Panc1 (cell line): ENCODE results near the gene TNFRSF21. TPM values are rescaled to one million over a fixed set of nuclear protein-coding genes. Genes with fewer than 3 reads are reported as not detected.

ENCODE experiments used
- ATAC-seq: fragments of 200-7000 bp; cut with Tn5 transposase; 2 replicates; pipeline ENCODE4 v1.9.1; 2020; ENCODE audit warnings: mild to moderate bottlenecking, moderate library complexity
- BruUV-seq: library from RNA; stranded (reverse); fragments of 400-500 nt; replicated peaks from 2 replicates; lab custom pipeline; 2021; lab: Mats Ljungman, UMichigan
- CTCF ChIA-PET: fragments of 300-600 bp; sonication (Branson Sonifier 250); formaldehyde crosslinking; loops from one replicate; lab custom pipeline; 2022; ENCODE audit warnings: antibody characterized with exemption; lab: Charles Lee
- POLR2A ChIA-PET: fragments of 300-600 bp; sonication (Branson Sonifier 250); formaldehyde crosslinking; loops from one replicate; lab custom pipeline; 2022; ENCODE audit warnings: antibody characterized with exemption; lab: Charles Lee
- DNase-seq: peaks from one replicate; pipeline ENCODE4 v3.0.0-alpha.2; 2010; ENCODE audit warnings: low read depth, low spot score
- H3K27ac ChIP-seq: 2 replicates; pipeline ENCODE4 v1.5.1; 2011; ENCODE audit warnings: mild to moderate bottlenecking, low read length, inconsistent platforms
- H3K27me3 ChIP-seq: fragments of 200-500 bp; sonication (Bioruptor generic); 2 replicates; pipeline ENCODE4 v1.6.0; 2014; ENCODE audit warnings: low read length, inconsistent platforms; ENCODE audit not compliant: control insufficient read depth, insufficient read depth
- H3K36me3 ChIP-seq: fragments of 200-500 bp; sonication (Bioruptor generic); 2 replicates; pipeline ENCODE4 v1.5.1; 2014; ENCODE audit warnings: inconsistent platforms, mild to moderate bottlenecking, low read length, moderate library complexity; ENCODE audit not compliant: control insufficient read depth, insufficient read depth
- H3K4me1 ChIP-seq: 2 replicates; pipeline ENCODE4 v1.5.1; 2011; ENCODE audit warnings: inconsistent platforms, mild to moderate bottlenecking, low read length, moderate library complexity; ENCODE audit not compliant: control insufficient read depth, insufficient read depth
- H3K4me3 ChIP-seq, 2 experiments: 2 replicates each; pipeline ENCODE4 v1.5.1; 2011 to 2012; ENCODE audit warnings: low read depth in 2 of 2, low read length in 2 of 2, mild to moderate bottlenecking in 2 of 2, inconsistent platforms in 1 of 2, moderate library complexity in 1 of 2
- H3K9me3 ChIP-seq: fragments of 200-500 bp; sonication (Bioruptor generic); 2 replicates; pipeline ENCODE4 v1.5.1; 2014; ENCODE audit warnings: low read depth, mild to moderate bottlenecking, inconsistent platforms, low read length, moderate library complexity; ENCODE audit not compliant: control insufficient read depth, insufficient read depth
- CTCF ChIP-seq: fragments of 450-650 bp; IDR thresholded peaks from 2 replicates; pipeline ENCODE4 v1.5.1; 2017; ENCODE audit warnings: mild to moderate bottlenecking
- POLR2AphosphoS5 ChIP-seq: IDR thresholded peaks from 2 replicates; pipeline ENCODE4 v1.6.1; 2012; ENCODE audit warnings: mild to moderate bottlenecking, low read depth, low read length, moderate library complexity
- REST ChIP-seq, 2 experiments: IDR thresholded peaks; 2 replicates each; pipeline ENCODE4 v1.6.1; 2011 to 2012; ENCODE audit warnings: low read depth in 2 of 2, control low read depth in 1 of 2, low read length in 1 of 2, mild to moderate bottlenecking in 1 of 2, moderate library complexity in 1 of 2; ENCODE audit not compliant: insufficient read depth in 1 of 2
- SIN3A ChIP-seq: IDR thresholded peaks from 2 replicates; pipeline ENCODE4 v1.6.1; 2012; ENCODE audit warnings: low read depth, mild to moderate bottlenecking, low read length, moderate library complexity, borderline replicate concordance; ENCODE audit not compliant: insufficient read depth
- TCF7L2 ChIP-seq: IDR thresholded peaks from 2 replicates; pipeline ENCODE4 v1.6.1; 2011; ENCODE audit warnings: mild to moderate bottlenecking, low read depth, low read length, inconsistent platforms
- in situ Hi-C: cut with HindIII; loops from 2 replicates; pipeline ENCODE4 v1.10.0; 2016; ENCODE audit warnings: low sequenced_read_pairs, low pct_unique_long_range_greater_than_20kb
- intact Hi-C: fragments of 100-400 bp; cut with micrococcal nuclease; formaldehyde crosslinking; loops from one replicate; pipeline ENCODE4 v1.10.0; 2022; ENCODE audit not compliant: unreplicated experiment
- total RNA-seq: library from RNA; stranded (reverse); gene quantifications from one replicate; pipeline ENCODE4 v1.2.1, GENCODE V29; 2021; ENCODE audit not compliant: unreplicated experiment

TNFRSF21 gene
- total RNA-seq, 1 experiment from 2014 or later = 76.0 TPM

- ATAC-seq (no peak), DNase-seq (no peak)
- Histone ChIP-seq H3K27me3 (no peaks in the 10 kb centered on the region; the same call in 1 of the 2 replicates), H3K4me3 (no peak overlapping the region), H3K4me1 (no peaks in the 10 kb centered on the region), H3K9me3 (no peaks in the 10 kb centered on the region), H3K27ac (no peak overlapping the region), H3K36me3 (no peaks in the 10 kb centered on the region)
- ChIA-PET CTCF (no interaction called here), POLR2A (no interaction called here)
- in situ Hi-C loops = no loop called here
- intact Hi-C loops = no loop called here
- TF ChIP-seq CTCF (no peak), POLR2AphosphoS5 (no peak), TCF7L2 (no peak), REST (IDR thresholded peaks at IDR 0.05; ENCODE audit: insufficient read depth in 1 of 2, low read depth in 2 of 2, low read length in 1 of 2) (no peak), SIN3A (no peak)
- BruUV-seq = no TSS peak
These were observed 48.1 kb upstream of the TNFRSF21 start for GRCh38 chr6:47357827-47358226.

GRCh38 chr6:47355496-47355895 lies 45.8 kb upstream of the TNFRSF21 start:
- CTCF ChIA-PET = no interaction called here
- TF ChIP-seq SIN3A (no peak), REST (IDR thresholded peaks at IDR 0.05; ENCODE audit: insufficient read depth in 1 of 2, low read depth in 2 of 2, low read length in 1 of 2) (no peak), TCF7L2 (no peak), CTCF (no peak), POLR2AphosphoS5 (no peak)
- Histone ChIP-seq H3K27ac (no peak overlapping the region), H3K9me3 (no peaks in the 10 kb centered on the region), H3K27me3 (no peaks in the 10 kb centered on the region; the same call in 1 of the 2 replicates), H3K4me3 (no peak overlapping the region), H3K4me1 (no peaks in the 10 kb centered on the region), H3K36me3 (no peaks in the 10 kb centered on the region)
- no peak for ATAC-seq
- POLR2A ChIA-PET = no interaction called here
- no TSS peak for BruUV-seq
- intact Hi-C loops = no loop called here
- in situ Hi-C loops = no loop called here
- no peak for DNase-seq
